ENCODE results near the gene POLR2E. TPM values are rescaled to one million over a fixed set of nuclear protein-coding genes. Genes with fewer than 3 reads are reported as not detected.

POLR2E gene
- total and polyA plus RNA-seq, 9 of the 15 experiments (the other 6 are each of a cell fraction or from before 2014, with no cell fraction given): 3.4 to 413 (median 244) TPM

- TF ChIP-seq CHD7 (IDR thresholded peaks at IDR 0.05; ENCODE audit: low read depth, low read length) (no peak), SRSF1 (IDR thresholded peaks at IDR 0.05; ENCODE audit: low read depth, low read length) (no peak), POLR3A (IDR thresholded peaks at IDR 0.05; ENCODE audit: borderline replicate concordance, extremely low read depth, insufficient read depth, insufficient read length) (no peak), ESRRA (IDR thresholded peaks at IDR 0.05; ENCODE audit: borderline replicate concordance, low read depth) (peak; percentile 88), MYBL2 (IDR thresholded peaks at IDR 0.05; ENCODE audit: low read depth) (no peak), MYBL2 (CRISPR knock-in tag; IDR thresholded peaks at IDR 0.05; ENCODE audit: borderline replicate concordance) (no peak), HNRNPUL1 (IDR thresholded peaks at IDR 0.05; ENCODE audit: low read length) (no peak), ZBTB43 (CRISPR knock-in tag; IDR thresholded peaks at IDR 0.05) (no peak), POLR2A (conservative IDR thresholded peaks at IDR 0.05) (peak; percentile 60), FOXP4 (CRISPR knock-in tag; IDR thresholded peaks at IDR 0.05; ENCODE audit: borderline replicate concordance) (no peak), BHLHE40 (IDR thresholded peaks at IDR 0.05; ENCODE audit: low read length) (peak; percentile 64), EHMT2 (IDR thresholded peaks at IDR 0.05) (no peak), SNAPC5 (CRISPR knock-in tag; IDR thresholded peaks at IDR 0.05) (no peak)
Measured at GRCh38 chr19:1112268-1113029, 17.3 kb upstream of the POLR2E start (continued).

Data from K562 (cell line).